ENCODE results near the gene DPP8.
"Not testable (repeated sequence)": the region's sequence is repeated elsewhere in the genome, so short reads cannot be mapped to it uniquely, and the experiment has no call there.

DNA sequence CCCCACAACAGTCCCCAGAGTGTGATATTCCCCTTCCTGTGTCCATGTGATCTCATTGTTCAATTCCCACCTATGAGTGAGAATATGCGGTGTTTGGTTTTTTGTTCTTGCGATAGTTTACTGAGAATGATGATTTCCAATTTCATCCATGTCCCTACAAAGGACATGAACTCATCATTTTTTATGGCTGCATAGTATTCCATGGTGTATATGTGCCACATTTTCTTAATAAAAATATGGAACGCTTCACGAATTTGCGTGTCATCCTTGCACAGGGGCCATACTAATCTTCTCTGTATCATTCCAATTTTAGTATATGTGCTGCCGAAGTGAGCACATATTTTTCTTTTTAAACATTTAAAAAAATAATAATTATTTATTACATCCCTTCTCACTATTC is 35.4 kb upstream of the DPP8 start:
- TF ChIP-seq EZH2 (IDR thresholded peaks at IDR 0.05; ENCODE audit: borderline replicate concordance, low read depth, low read length, poor library complexity, severe bottlenecking), result not testable (repeated sequence)
- TF ChIP-seq, protein P1, sequence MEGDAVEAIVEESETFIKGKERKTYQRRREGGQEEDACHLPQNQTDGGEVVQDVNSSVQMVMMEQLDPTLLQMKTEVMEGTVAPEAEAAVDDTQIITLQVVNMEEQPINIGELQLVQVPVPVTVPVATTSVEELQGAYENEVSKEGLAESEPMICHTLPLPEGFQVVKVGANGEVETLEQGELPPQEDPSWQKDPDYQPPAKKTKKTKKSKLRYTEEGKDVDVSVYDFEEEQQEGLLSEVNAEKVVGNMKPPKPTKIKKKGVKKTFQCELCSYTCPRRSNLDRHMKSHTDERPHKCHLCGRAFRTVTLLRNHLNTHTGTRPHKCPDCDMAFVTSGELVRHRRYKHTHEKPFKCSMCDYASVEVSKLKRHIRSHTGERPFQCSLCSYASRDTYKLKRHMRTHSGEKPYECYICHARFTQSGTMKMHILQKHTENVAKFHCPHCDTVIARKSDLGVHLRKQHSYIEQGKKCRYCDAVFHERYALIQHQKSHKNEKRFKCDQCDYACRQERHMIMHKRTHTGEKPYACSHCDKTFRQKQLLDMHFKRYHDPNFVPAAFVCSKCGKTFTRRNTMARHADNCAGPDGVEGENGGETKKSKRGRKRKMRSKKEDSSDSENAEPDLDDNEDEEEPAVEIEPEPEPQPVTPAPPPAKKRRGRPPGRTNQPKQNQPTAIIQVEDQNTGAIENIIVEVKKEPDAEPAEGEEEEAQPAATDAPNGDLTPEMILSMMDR (conservative IDR thresholded peaks at IDR 0.05; ENCODE audit: low read depth, low read length), result not testable (repeated sequence)
